Cardiac muscle cell (in vitro differentiated cells and primary cell): ENCODE results near the gene SLC35B2. TPM values are rescaled to one million over a fixed set of nuclear protein-coding genes. Genes with fewer than 3 reads are reported as not detected.
A peak's percentile ranks its signal among the peaks of the same experiment; 100 is the strongest.

Source experiments
- DNase-seq, 2 donors: peaks; one replicate each; pipeline versions ENCODE4 v3.0.0 to v3.0.0-alpha.2; 2010 to 2017; ENCODE audit warnings: low read depth in 1 of 2, low spot score in 1 of 2
- H3K27ac ChIP-seq: fragments of 200-600 bp; sonication (generic); 2 replicates; pipeline ENCODE4 v1.5.1; 2016
- H3K27me3 ChIP-seq: fragments of 200-600 bp; sonication (generic); 2 replicates; pipeline ENCODE4 v1.6.0; 2016; ENCODE audit warnings: control low read depth
- H3K36me3 ChIP-seq: fragments of 200-600 bp; sonication (generic); 2 replicates; pipeline ENCODE4 v1.5.1; 2016; ENCODE audit warnings: control low read depth
- H3K4me1 ChIP-seq: fragments of 200-600 bp; sonication (generic); 2 replicates; pipeline ENCODE4 v1.8.1; 2017; ENCODE audit warnings: low read depth, mild to moderate bottlenecking, mixed run types
- H3K4me3 ChIP-seq: fragments of 200-600 bp; sonication (generic); 2 replicates; pipeline ENCODE4 v1.5.1; 2016; ENCODE audit warnings: mild to moderate bottlenecking
- H3K9me3 ChIP-seq: fragments of 200-600 bp; sonication (generic); 2 replicates; pipeline ENCODE4 v1.5.1; 2017; ENCODE audit warnings: low read depth, mild to moderate bottlenecking, control low read depth
- polyA plus RNA-seq: library from polyadenylated mRNA; unstranded; fragments of >200 nt; fragmentation: Nextera tagmentation; extraction: Ambion mirVana; gene quantifications from 2 replicates; pipeline ENCODE4 v1.2.1, GENCODE V29; 2016
- total RNA-seq: library from RNA; depleted of rRNA; stranded (reverse); fragments of >200 nt; gene quantifications from 2 replicates; pipeline ENCODE4 v1.2.3, GENCODE V29; 2016
- TF ChIP-seq, protein P1 (sequence below): IDR thresholded peaks from 2 replicates; pipeline ENCODE4 v1.5.1; 2012; ENCODE audit warnings: low read depth, mild to moderate bottlenecking, low read length

Gene SLC35B2
- total and polyA plus RNA-seq, 2 experiments from 2014 or later, result 34.3 to 63.3 TPM

DNA sequence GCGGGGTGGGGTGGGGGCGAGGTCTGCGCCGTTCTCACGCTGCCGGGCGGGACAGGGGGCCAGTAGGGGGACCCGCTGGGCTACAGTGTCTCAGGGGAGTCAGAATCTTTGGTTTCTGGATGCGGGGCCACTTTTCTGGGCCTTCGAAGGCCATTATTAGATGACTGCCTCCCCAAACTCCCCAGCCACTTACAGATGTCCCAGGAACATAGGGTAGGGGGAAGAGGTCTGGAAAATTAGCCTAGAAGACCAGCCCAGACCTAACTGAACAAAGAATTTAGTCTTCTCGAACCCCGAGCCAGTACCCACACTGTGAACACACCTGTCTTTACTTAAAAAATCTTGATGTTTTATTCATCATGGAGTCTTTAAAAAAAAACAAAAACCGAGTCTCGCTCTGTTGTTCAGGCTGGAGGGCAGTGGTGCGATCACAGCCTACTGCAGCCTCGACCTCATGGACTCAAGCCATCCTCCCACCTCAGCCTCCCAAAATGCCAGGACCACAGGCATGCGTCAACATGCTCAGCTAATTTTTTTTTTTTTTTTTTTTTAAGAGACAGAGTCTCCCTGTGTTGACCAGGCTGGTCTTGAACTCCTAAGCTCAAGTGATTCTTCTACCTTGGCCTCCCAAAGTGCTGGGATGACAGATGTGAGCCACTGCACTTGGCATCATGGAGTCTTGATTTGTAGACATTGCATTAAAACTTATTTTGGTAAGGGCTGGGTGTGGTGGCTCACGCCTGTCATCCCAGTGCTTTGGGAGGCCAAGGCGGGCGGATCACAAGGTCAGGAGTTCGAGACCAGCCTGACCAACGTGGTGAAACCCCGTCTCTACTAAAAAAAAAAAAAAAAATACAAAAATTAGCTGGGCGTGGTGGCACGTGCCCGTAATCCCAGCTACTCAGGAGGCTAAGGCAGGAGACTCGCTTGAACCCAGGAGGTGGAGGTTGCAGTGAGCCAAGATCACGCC lies 37.2 kb downstream of the SLC35B2 start:
- Histone ChIP-seq H3K4me1 (peaks cover 19% of the 10 kb centered on the region), H3K9me3 (no peaks in the 10 kb centered on the region), H3K36me3 (no peaks in the 10 kb centered on the region), H3K27ac (peak overlapping the region; percentile 54), H3K4me3 (peak overlapping the region; percentile 55), H3K27me3 (no peaks in the 10 kb centered on the region)
- no peak for DNase-seq
- TF ChIP-seq, protein P1, sequence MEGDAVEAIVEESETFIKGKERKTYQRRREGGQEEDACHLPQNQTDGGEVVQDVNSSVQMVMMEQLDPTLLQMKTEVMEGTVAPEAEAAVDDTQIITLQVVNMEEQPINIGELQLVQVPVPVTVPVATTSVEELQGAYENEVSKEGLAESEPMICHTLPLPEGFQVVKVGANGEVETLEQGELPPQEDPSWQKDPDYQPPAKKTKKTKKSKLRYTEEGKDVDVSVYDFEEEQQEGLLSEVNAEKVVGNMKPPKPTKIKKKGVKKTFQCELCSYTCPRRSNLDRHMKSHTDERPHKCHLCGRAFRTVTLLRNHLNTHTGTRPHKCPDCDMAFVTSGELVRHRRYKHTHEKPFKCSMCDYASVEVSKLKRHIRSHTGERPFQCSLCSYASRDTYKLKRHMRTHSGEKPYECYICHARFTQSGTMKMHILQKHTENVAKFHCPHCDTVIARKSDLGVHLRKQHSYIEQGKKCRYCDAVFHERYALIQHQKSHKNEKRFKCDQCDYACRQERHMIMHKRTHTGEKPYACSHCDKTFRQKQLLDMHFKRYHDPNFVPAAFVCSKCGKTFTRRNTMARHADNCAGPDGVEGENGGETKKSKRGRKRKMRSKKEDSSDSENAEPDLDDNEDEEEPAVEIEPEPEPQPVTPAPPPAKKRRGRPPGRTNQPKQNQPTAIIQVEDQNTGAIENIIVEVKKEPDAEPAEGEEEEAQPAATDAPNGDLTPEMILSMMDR, result no peak

- Histone ChIP-seq H3K27me3 (no peaks in the 10 kb centered on the region), H3K27ac (peak overlapping the region; percentile 54), H3K4me3 (peak overlapping the region; percentile 55), H3K9me3 (no peaks in the 10 kb centered on the region), H3K4me1 (peaks cover 12% of the 10 kb centered on the region), H3K36me3 (no peaks in the 10 kb centered on the region)
- DNase-seq, result peak; percentile 76 to 94
- TF ChIP-seq, protein P1, result no peak
Measured at GRCh38 chr6:44219053-44219814, 38.1 kb downstream of the SLC35B2 start.

DNA sequence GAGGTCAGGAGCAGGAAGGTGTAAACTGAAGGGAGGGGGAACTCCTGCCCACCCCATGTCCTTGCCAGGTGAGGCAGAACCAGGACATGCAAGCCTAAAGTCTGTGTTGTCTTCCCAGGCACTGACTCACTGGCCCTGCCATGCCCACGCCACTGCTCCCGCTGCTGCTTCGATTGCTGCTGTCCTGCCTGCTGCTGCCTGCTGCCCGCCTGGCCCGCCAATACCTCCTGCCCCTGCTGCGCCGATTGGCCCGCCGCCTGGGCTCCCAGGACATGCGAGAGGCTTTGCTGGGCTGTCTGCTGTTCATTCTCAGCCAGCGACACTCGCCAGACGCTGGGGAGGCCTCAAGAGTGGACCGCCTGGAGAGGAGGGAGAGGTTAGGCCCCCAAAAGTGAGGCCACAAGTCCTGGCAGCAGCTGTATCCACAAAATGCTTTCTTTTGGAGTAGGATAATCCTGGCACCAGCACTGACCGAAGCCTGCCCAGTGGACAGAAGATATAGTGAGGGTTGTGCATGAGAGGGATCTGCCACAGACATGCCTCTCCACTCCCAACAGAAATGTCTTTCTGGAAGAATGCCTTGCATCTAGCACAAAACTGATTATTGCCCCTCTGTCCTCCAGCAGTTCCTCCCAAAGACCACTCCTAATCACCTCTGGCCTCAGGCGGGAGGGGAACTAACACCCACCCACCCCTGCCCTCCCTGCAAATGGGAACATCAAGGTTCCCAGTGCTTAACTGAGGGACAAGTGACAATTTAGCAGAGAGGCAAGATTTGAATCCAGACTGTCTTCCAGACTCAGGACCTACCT lies 39.8 kb downstream of the SLC35B2 start:
- H3K4me1 ChIP-seq, result peaks cover 11% of the 10 kb centered on the region
- TF ChIP-seq, protein P1, result no peak
- no peaks in the 10 kb centered on the region for H3K36me3 ChIP-seq
- no peak overlapping the region for H3K4me3 ChIP-seq
- peak in 1 of 2 donors; percentile 20 for DNase-seq
- no peaks in the 10 kb centered on the region for H3K9me3 ChIP-seq
- no peak overlapping the region for H3K27ac ChIP-seq
- no peaks in the 10 kb centered on the region for H3K27me3 ChIP-seq

- Histone ChIP-seq H3K27ac (no peak within 1 kb of the TSS), H3K27me3 (no peaks in the 10 kb centered on the region), H3K9me3 (no peaks in the 10 kb centered on the region), H3K4me3 (no peak within 1 kb of the TSS), H3K4me1 (peaks cover 11% of the 10 kb centered on the region), H3K36me3 (no peaks in the 10 kb centered on the region)
- TF ChIP-seq, protein P1, result no peak
- no peak for DNase-seq
Measured at GRCh38 chr6:44216677-44217331, 40.5 kb downstream of the SLC35B2 start, which contains the start of gene MYMX. MYMX (plus strand) TSS chr6:44216926; CDS start chr6:44217472, 546 bp downstream.
